Liver (tissue), 9 donors: ENCODE data around the gene KCNA10. TPM values are rescaled to one million over a fixed set of nuclear protein-coding genes. Genes with fewer than 3 reads are reported as not detected.

Experiments
- DNase-seq: peaks from one replicate; pipeline ENCODE4 v3.0.0-alpha.2; 2017; ENCODE audit warnings: low spot score
- H3K27ac ChIP-seq, 2 donors: one replicate each; pipeline ENCODE4 v1.7.0; 2013; ENCODE audit warnings: inconsistent platforms in 2 of 2, low read length in 2 of 2, control low read depth in 1 of 2, low read depth in 1 of 2, mild to moderate bottlenecking in 1 of 2
- H3K27me3 ChIP-seq, 4 donors: one replicate each; pipeline versions ENCODE4 v1.6.1 to v1.7.0; 2013; ENCODE audit warnings: low read length in 3 of 4, inconsistent platforms in 1 of 4, mild to moderate bottlenecking in 1 of 4, moderate library complexity in 1 of 4; ENCODE audit not compliant: control insufficient read depth in 4 of 4, insufficient read depth in 4 of 4
- H3K36me3 ChIP-seq, 4 donors: one replicate each; pipeline versions ENCODE4 v1.6.1 to v1.7.0; 2013; ENCODE audit warnings: low read length in 3 of 4, mild to moderate bottlenecking in 3 of 4, low read depth in 1 of 4, moderate library complexity in 1 of 4; ENCODE audit not compliant: control insufficient read depth in 4 of 4, insufficient read depth in 3 of 4
- H3K4me1 ChIP-seq, 4 donors: one replicate each; pipeline versions ENCODE4 v1.6.1 to v1.7.0; 2013; ENCODE audit warnings: low read length in 3 of 4, mild to moderate bottlenecking in 3 of 4, moderate library complexity in 1 of 4; ENCODE audit not compliant: control insufficient read depth in 4 of 4, insufficient read depth in 4 of 4
- H3K4me3 ChIP-seq, 3 donors: one replicate each; pipeline versions ENCODE4 v1.6.1 to v1.7.0; 2013; ENCODE audit warnings: low read length in 3 of 3, control low read depth in 1 of 3, low read depth in 1 of 3, mild to moderate bottlenecking in 1 of 3
- H3K9ac ChIP-seq, 2 donors: one replicate each; pipeline ENCODE4 v1.7.0; 2013; ENCODE audit warnings: low read length in 2 of 2, mild to moderate bottlenecking in 2 of 2, moderate library complexity in 2 of 2, control low read depth in 1 of 2, low read depth in 1 of 2
- H3K9me3 ChIP-seq, 4 donors: one replicate each; pipeline versions ENCODE4 v1.6.1 to v1.7.0; 2013; ENCODE audit warnings: low read length in 3 of 4; ENCODE audit not compliant: control insufficient read depth in 4 of 4
- CTCF ChIP-seq: fragments of 150-350 bp; IDR thresholded peaks from 2 replicates; pipeline ENCODE4 v1.5.1; 2017; ENCODE audit warnings: improper control_type of control experiment, low read depth, low read length; ENCODE audit not compliant: missing input control
- EGR1 ChIP-seq, 2 donors: IDR thresholded peaks; 2 replicates each; pipeline ENCODE4 v1.6.1; 2016 to 2018; ENCODE audit warnings: antibody characterized with exemption in 2 of 2, low read depth in 2 of 2
- FOXA1 ChIP-seq: IDR thresholded peaks from 2 replicates; pipeline ENCODE4 v1.6.1; 2016; ENCODE audit warnings: antibody characterized with exemption
- FOXA2 ChIP-seq: IDR thresholded peaks from 2 replicates; pipeline ENCODE4 v1.6.1; 2016; ENCODE audit warnings: antibody characterized with exemption
- GABPA ChIP-seq, 2 donors: IDR thresholded peaks in 1 of 2; conservative IDR thresholded peaks in 1 of 2; 2 replicates each; pipeline ENCODE4 v1.6.1; 2016; ENCODE audit warnings: antibody characterized with exemption in 2 of 2, mild to moderate bottlenecking in 1 of 2, moderate library complexity in 1 of 2
- HNF4A ChIP-seq, 2 donors: conservative IDR thresholded peaks; 2 replicates each; pipeline ENCODE4 v1.6.1; 2016; ENCODE audit warnings: antibody characterized with exemption in 2 of 2, mild to moderate bottlenecking in 2 of 2
- HNF4G ChIP-seq: IDR thresholded peaks from 2 replicates; pipeline ENCODE4 v1.6.1; 2016; ENCODE audit warnings: antibody characterized with exemption
- JUND ChIP-seq, 2 donors: IDR thresholded peaks; 2 replicates each; pipeline ENCODE4 v1.6.1; 2016; ENCODE audit warnings: antibody characterized with exemption in 2 of 2
- MAX ChIP-seq: IDR thresholded peaks from 2 replicates; pipeline ENCODE4 v1.6.1; 2016; ENCODE audit warnings: antibody characterized with exemption
- NR2F2 ChIP-seq: IDR thresholded peaks from 2 replicates; pipeline ENCODE4 v1.6.1; 2016; ENCODE audit warnings: antibody characterized with exemption
- RAD21 ChIP-seq, 2 donors: IDR thresholded peaks; 2 replicates each; pipeline ENCODE4 v1.6.1; 2016; ENCODE audit warnings: antibody characterized with exemption in 2 of 2, mild to moderate bottlenecking in 2 of 2
- REST ChIP-seq: IDR thresholded peaks from 2 replicates; pipeline ENCODE4 v1.6.1; 2016; ENCODE audit warnings: antibody characterized with exemption, mild to moderate bottlenecking
- RXRA ChIP-seq, 2 donors: IDR thresholded peaks; 2 replicates each; pipeline ENCODE4 v1.6.1; 2017 to 2018; ENCODE audit warnings: antibody characterized with exemption in 2 of 2, mild to moderate bottlenecking in 1 of 2
- SP1 ChIP-seq: IDR thresholded peaks from 2 replicates; pipeline ENCODE4 v1.6.1; 2018; ENCODE audit warnings: antibody characterized with exemption, mild to moderate bottlenecking
- YY1 ChIP-seq: IDR thresholded peaks from 2 replicates; pipeline ENCODE4 v1.6.1; 2016; ENCODE audit warnings: antibody characterized with exemption, mild to moderate bottlenecking
- ZBTB33 ChIP-seq: IDR thresholded peaks from 2 replicates; pipeline ENCODE4 v1.6.1; 2016; ENCODE audit warnings: antibody characterized with exemption
- WGBS: extraction: QIAGEN DNeasy Blood & Tissue Kit; methylation state at CpG from one replicate; pipeline ENCODE4 v1.1.7; 2013; 5-methylcytosine and 5-hydroxymethylcytosine counted together
- polyA plus RNA-seq, 2 donors: library from polyadenylated mRNA; stranded (reverse) in 1 of 2; unstranded in 1 of 2; fragments of 200-250 nt in 1 of 2; fragments of >200 nt in 1 of 2; fragmentation: Nextera tagmentation in 1 of 2; extraction: Ambion mirVana in 1 of 2; gene quantifications; one replicate each; pipeline versions ENCODE4 v1.2.1 to v1.2.3, GENCODE V29; 2013 to 2015
- total RNA-seq, 2 donors: library from RNA; depleted of rRNA; stranded (reverse); fragments of >200 nt; gene quantifications; one replicate each; pipeline ENCODE4 v1.2.3, GENCODE V29; 2014
- donor health status: healthy.
- donor health status: healthy.
- donor health status: healthy.
- donor health status: healthy.
- donor health status: healthy.

KCNA10 gene
- total and polyA plus RNA-seq, 4 donors: not detected

DNA sequence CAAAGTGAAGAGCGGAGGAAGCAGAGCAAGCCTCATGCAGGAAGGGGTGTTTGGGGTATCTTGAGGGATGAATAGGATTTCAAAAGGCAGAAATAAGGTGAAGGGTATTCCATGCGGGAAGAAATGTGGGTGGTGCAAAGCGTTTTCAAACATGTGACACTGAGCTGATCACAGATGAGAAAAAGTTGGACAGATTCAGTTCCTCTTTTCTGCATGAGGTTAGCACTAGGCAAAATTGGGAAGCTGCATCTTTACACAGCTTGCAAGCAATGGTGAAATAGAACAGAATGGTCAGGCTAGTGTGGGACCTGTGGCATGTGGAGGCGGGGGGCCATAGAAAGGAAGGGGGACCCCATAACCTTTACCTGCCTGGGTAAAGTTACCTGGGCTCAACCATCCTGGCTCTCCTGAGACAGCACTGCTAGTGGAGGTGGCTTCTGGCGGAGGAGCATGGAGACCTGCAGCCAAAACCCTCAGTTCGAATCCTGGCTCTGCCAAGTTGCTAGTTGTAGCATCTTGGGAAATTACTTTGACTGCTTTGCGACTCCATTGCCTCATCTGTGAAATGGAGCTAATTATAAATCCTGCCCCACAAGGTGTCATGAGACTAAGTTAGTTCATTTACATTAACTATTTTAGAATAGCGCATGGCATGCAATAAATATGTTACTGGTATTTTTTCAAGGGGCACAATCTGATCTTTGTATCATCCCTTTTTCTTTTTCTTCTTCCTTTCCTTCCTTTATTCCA is 16.4 kb downstream of the KCNA10 start:
- Histone ChIP-seq H3K4me3 (no peak overlapping the region), H3K36me3 (no peaks in the 10 kb centered on the region), H3K9me3 (no peaks in the 10 kb centered on the region), H3K4me1 (no peaks in the 10 kb centered on the region), H3K9ac (no peak overlapping the region), H3K27me3 (no peaks in the 10 kb centered on the region), H3K27ac (no peak overlapping the region)
- WGBS: 69% methylated on average over 8 of the region's 8 CpGs
- DNase-seq: no peak
- no peak for TF ChIP-seq RAD21 (IDR thresholded peaks at IDR 0.05)
- no peak for TF ChIP-seq CTCF
- no peak for TF ChIP-seq FOXA2
- no peak for TF ChIP-seq NR2F2
- no peak for TF ChIP-seq JUND (IDR thresholded peaks at IDR 0.05)
- TF ChIP-seq YY1: no peak
- no peak for TF ChIP-seq SP1
- no peak for TF ChIP-seq REST
- TF ChIP-seq MAX: no peak
- no peak for TF ChIP-seq FOXA1
- no peak for TF ChIP-seq GABPA (IDR thresholded peaks at IDR 0.05 in 1 of 2, conservative IDR thresholded peaks at IDR 0.05 in 1 of 2)
- TF ChIP-seq HNF4G: no peak
- TF ChIP-seq HNF4A (conservative IDR thresholded peaks at IDR 0.05): no peak
- no peak for TF ChIP-seq EGR1 (IDR thresholded peaks at IDR 0.05; ENCODE audit: low read depth in 2 of 2)

DNA sequence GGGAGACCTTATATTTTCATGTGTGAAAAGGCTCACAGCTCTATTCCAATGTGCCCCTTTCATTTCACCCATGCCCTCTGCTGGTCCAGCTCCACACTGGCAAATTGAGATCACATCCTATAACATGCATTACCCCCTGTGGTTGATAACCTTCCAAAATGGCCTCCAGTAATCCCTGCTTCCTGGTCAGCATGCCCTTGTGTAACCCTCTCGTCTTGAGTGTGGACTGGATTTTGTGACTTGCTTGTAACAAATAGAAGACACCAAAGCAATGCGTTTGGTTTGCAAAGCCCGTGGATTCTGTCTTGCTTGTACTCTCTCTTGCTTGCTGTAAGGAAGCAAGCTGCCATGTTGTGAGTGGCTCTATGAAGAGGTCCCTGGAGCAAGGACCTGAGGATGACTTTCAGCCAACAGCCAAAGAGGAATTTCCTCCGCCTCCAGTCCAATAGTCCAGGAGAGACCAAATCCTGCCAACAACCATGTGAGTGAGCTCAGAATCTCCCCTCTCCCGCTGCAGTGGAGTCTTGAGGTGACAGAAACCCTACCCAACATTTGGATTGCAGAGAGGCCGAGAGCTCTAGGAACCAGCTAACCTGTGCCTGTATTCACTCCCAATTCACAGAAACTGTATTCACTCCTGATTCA is 17.4 kb downstream of the KCNA10 start:
- no peak overlapping the region for H3K4me3 ChIP-seq
- no peaks in the 10 kb centered on the region for H3K9me3 ChIP-seq
- WGBS: 68% methylated on average over 6 of the region's 6 CpGs
- no peak for DNase-seq
- H3K27ac ChIP-seq: no peak overlapping the region
- no peaks in the 10 kb centered on the region for H3K27me3 ChIP-seq
- no peak for TF ChIP-seq MAX
- TF ChIP-seq JUND (IDR thresholded peaks at IDR 0.05): no peak
- no peak for TF ChIP-seq SP1
- TF ChIP-seq ZBTB33: no peak
- TF ChIP-seq REST: no peak
- TF ChIP-seq RXRA (IDR thresholded peaks at IDR 0.05): no peak
- no peak for TF ChIP-seq NR2F2
- TF ChIP-seq FOXA1: no peak
- no peaks in the 10 kb centered on the region for H3K4me1 ChIP-seq
- H3K36me3 ChIP-seq: no peaks in the 10 kb centered on the region
- no peak overlapping the region for H3K9ac ChIP-seq
